IMR-90 (cell line): ENCODE measurements around the gene PM20D1. TPM values are rescaled to one million over a fixed set of nuclear protein-coding genes. Genes with fewer than 3 reads are reported as not detected.

Experiments used
- ATAC-seq: fragments of 200-7000 bp; cut with Tn5 transposase; 2 replicates; pipeline ENCODE4 v1.9.1; 2020; ENCODE audit warnings: low read depth, mild to moderate bottlenecking, moderate library complexity
- BruUV-seq: library from RNA; stranded (reverse); fragments of 400-500 nt; replicated peaks from 2 replicates; lab custom pipeline; 2021; lab: Mats Ljungman, UMichigan
- CTCF ChIA-PET: fragments of 300-600 bp; formaldehyde crosslinking; extraction: SDS; loops from one replicate; lab custom pipeline; 2021; ENCODE audit warnings: antibody characterized with exemption; lab: Yijun Ruan, JAX
- POLR2A ChIA-PET: fragments of 300-600 bp; sonication (Branson Sonifier 250); formaldehyde crosslinking; loops from one replicate; lab custom pipeline; 2022; ENCODE audit warnings: antibody characterized with exemption; ENCODE audit not compliant: unreplicated experiment; lab: Charles Lee
- DNase-seq: peaks from one replicate; pipeline ENCODE4 v3.0.0; 2013
- H2AFZ ChIP-seq: replicated peaks from 2 replicates; pipeline ENCODE3; 2013; ENCODE audit warnings: low read length, mild to moderate bottlenecking; ENCODE audit not compliant: poor library complexity
- H2AK5ac ChIP-seq: 2 replicates; pipeline ENCODE4 v1.6.1; 2013; ENCODE audit warnings: low read depth, low read length, inconsistent platforms
- H2AK9ac ChIP-seq: replicated peaks from 2 replicates; pipeline ENCODE3; 2013; ENCODE audit warnings: mild to moderate bottlenecking, low read depth, low read length, moderate library complexity; ENCODE audit not compliant: poor library complexity
- H2BK120ac ChIP-seq: 2 replicates; pipeline ENCODE4 v1.6.1; 2013; ENCODE audit warnings: low read depth, low read length, inconsistent platforms
- H2BK15ac ChIP-seq: 3 replicates; pipeline ENCODE4 v1.6.1; 2013; ENCODE audit warnings: low read depth, low read length, inconsistent platforms
- H2BK20ac ChIP-seq: 2 replicates; pipeline ENCODE4 v1.6.1; 2013; ENCODE audit warnings: low read depth, mild to moderate bottlenecking, inconsistent platforms, low read length, moderate library complexity
- H2BK5ac ChIP-seq: 2 replicates; pipeline ENCODE4 v1.6.1; 2013; ENCODE audit warnings: mild to moderate bottlenecking, low read depth, low read length, inconsistent platforms; ENCODE audit not compliant: poor library complexity, severe bottlenecking
- H3K14ac ChIP-seq: replicated peaks from 2 replicates; pipeline ENCODE4 v1.6.1; 2013; ENCODE audit warnings: low read depth, low read length, inconsistent platforms
- H3K18ac ChIP-seq: 2 replicates; pipeline ENCODE4 v1.6.1; 2013; ENCODE audit warnings: low read depth, low read length, control low read depth
- H3K23ac ChIP-seq: 2 replicates; pipeline ENCODE4 v1.6.1; 2013; ENCODE audit warnings: low read depth, low read length, inconsistent platforms
- H3K27ac ChIP-seq: 2 replicates; pipeline ENCODE4 v1.5.1; 2013; ENCODE audit warnings: mild to moderate bottlenecking, control low read depth, low read length; ENCODE audit not compliant: insufficient read depth
- H3K27me3 ChIP-seq: 2 replicates; pipeline ENCODE4 v1.6.1; 2013; ENCODE audit warnings: low read length; ENCODE audit not compliant: control insufficient read depth, insufficient read depth
- H3K36me3 ChIP-seq: 2 replicates; pipeline ENCODE4 v1.6.1; 2013; ENCODE audit warnings: low read length, mixed read lengths; ENCODE audit not compliant: control insufficient read depth, insufficient read depth
- H3K4ac ChIP-seq: 2 replicates; pipeline ENCODE4 v1.6.1; 2013; ENCODE audit warnings: low read depth, low read length, inconsistent platforms
- H3K4me1 ChIP-seq: 2 replicates; pipeline ENCODE4 v1.6.1; 2013; ENCODE audit warnings: low read length, mixed read lengths; ENCODE audit not compliant: control insufficient read depth, insufficient read depth
- H3K4me2 ChIP-seq: 2 replicates; pipeline ENCODE4 v1.6.1; 2013; ENCODE audit warnings: low read depth, mild to moderate bottlenecking, control low read depth, low read length, moderate library complexity
- H3K4me3 ChIP-seq: 2 replicates; pipeline ENCODE4 v1.5.1; 2013; ENCODE audit warnings: low read depth, mild to moderate bottlenecking, control low read depth, low read length, moderate library complexity; ENCODE audit not compliant: insufficient read depth
- H3K56ac ChIP-seq: 2 replicates; pipeline ENCODE4 v1.6.1; 2013; ENCODE audit warnings: low read length, inconsistent platforms; ENCODE audit not compliant: insufficient read depth; ENCODE audit errors: extremely low read depth
- H3K79me1 ChIP-seq, 2 experiments: 2 replicates each; pipeline ENCODE4 v1.6.1; 2013; ENCODE audit warnings: low read length in 2 of 2, inconsistent platforms in 1 of 2, low read depth in 1 of 2
- H3K9ac ChIP-seq: 2 replicates; pipeline ENCODE4 v1.6.1; 2013; ENCODE audit warnings: low read depth, low read length, control low read depth
- H3K9me1 ChIP-seq: 2 replicates; pipeline ENCODE4 v1.6.1; 2013; ENCODE audit warnings: low read length, inconsistent platforms; ENCODE audit not compliant: insufficient read depth
- H3K9me3 ChIP-seq: 2 replicates; pipeline ENCODE4 v1.6.1; 2013; ENCODE audit warnings: low read length; ENCODE audit not compliant: control insufficient read depth, insufficient read depth
- H4K20me1 ChIP-seq: 2 replicates; pipeline ENCODE4 v1.6.1; 2013; ENCODE audit warnings: low read length, inconsistent platforms; ENCODE audit not compliant: insufficient read depth
- H4K5ac ChIP-seq: 2 replicates; pipeline ENCODE4 v1.6.1; 2013; ENCODE audit warnings: mild to moderate bottlenecking, low read depth, low read length, control low read depth
- H4K8ac ChIP-seq, 2 experiments: 2 replicates each; pipeline ENCODE4 v1.6.1; 2013; ENCODE audit warnings: low read depth in 2 of 2, low read length in 2 of 2, control low read depth in 1 of 2, inconsistent platforms in 1 of 2
- H4K91ac ChIP-seq: 2 replicates; pipeline ENCODE4 v1.6.1; 2013; ENCODE audit warnings: low read depth, low read length, inconsistent platforms; ENCODE audit not compliant: insufficient read depth
- BHLHE40 ChIP-seq: fragments of 150-350 bp; IDR thresholded peaks from 2 replicates; pipeline ENCODE4 v1.6.1; 2016; ENCODE audit warnings: mild to moderate bottlenecking, low read depth, low read length
- MAFK ChIP-seq: IDR thresholded peaks from 2 replicates; pipeline ENCODE4 v1.6.1; 2012; ENCODE audit warnings: low read depth, low read length, improper control_type of control experiment
- MXI1 ChIP-seq: IDR thresholded peaks from 2 replicates; pipeline ENCODE4 v1.6.1; 2012; ENCODE audit warnings: low read depth, mild to moderate bottlenecking, low read length, moderate library complexity, borderline replicate concordance
- NFE2L2 ChIP-seq: fragments of 150-350 bp; IDR thresholded peaks from 2 replicates; pipeline ENCODE4 v1.6.1; 2016; ENCODE audit warnings: low read depth, mild to moderate bottlenecking, low read length
- POLR2A ChIP-seq: IDR thresholded peaks from 2 replicates; pipeline ENCODE4 v1.6.1; 2012; ENCODE audit warnings: mild to moderate bottlenecking, low read depth, low read length
- RFX5 ChIP-seq: IDR thresholded peaks from 2 replicates; pipeline ENCODE4 v1.8.0; 2012; ENCODE audit warnings: low read depth, mild to moderate bottlenecking, low read length, moderate library complexity
- SMC3 ChIP-seq: fragments of 150-350 bp; IDR thresholded peaks from 2 replicates; pipeline ENCODE4 v1.6.1; 2016; ENCODE audit warnings: low read depth, mild to moderate bottlenecking, antibody characterized with exemption, low read length, moderate library complexity
- WGBS, 2 experiments: methylation state at CpG; one replicate each; pipeline versions ENCODE4 v1.1.5 to v1.1.7; 2013; ENCODE audit warnings: missing lambda C conversion rate in 2 of 2; ENCODE audit not compliant: insufficient read length in 1 of 2; ENCODE audit errors: extremely low coverage in 2 of 2; 5-methylcytosine and 5-hydroxymethylcytosine counted together
- dilution Hi-C: fragments of 300-500 bp; cut with HindIII; formaldehyde crosslinking; loops from one replicate; pipeline ENCODE4 v1.14.3; 2018; ENCODE audit warnings: low sequenced_read_pairs; ENCODE audit not compliant: unreplicated experiment
- in situ Hi-C: fragments of 300-500 bp; cut with MboI; formaldehyde crosslinking; loops from 3 replicates; pipeline ENCODE4 v1.14.3; 2019; ENCODE audit warnings: low sequenced_read_pairs, inconsistent platforms, mixed read lengths
- intact Hi-C: fragments of 100-400 bp; cut with micrococcal nuclease; formaldehyde crosslinking; loops from 2 replicates; pipeline ENCODE4 v1.10.0; 2022
- polyA plus RNA-seq, 3 experiments: library from polyadenylated mRNA; depleted of rRNA; stranded (reverse); fragments of >200 nt; gene quantifications; 2 replicates each; pipeline ENCODE4 v1.2.3, GENCODE V29; 2012; ENCODE audit warnings: low replicate concordance in 1 of 3
- total RNA-seq: library from RNA; depleted of rRNA; stranded (reverse); fragments of >200 nt; gene quantifications from 2 replicates; pipeline ENCODE4 v1.2.3, GENCODE V29; 2012
- TF ChIP-seq, protein P1 (sequence below): fragments of 150-350 bp; IDR thresholded peaks from 2 replicates; pipeline ENCODE4 v1.6.1; 2016; ENCODE audit warnings: low read depth, mild to moderate bottlenecking, low read length, moderate library complexity, borderline replicate concordance

PM20D1 gene
- total and polyA plus RNA-seq, 2 of the 4 experiments (the other 2 are of a cell fraction): not detected

DNA sequence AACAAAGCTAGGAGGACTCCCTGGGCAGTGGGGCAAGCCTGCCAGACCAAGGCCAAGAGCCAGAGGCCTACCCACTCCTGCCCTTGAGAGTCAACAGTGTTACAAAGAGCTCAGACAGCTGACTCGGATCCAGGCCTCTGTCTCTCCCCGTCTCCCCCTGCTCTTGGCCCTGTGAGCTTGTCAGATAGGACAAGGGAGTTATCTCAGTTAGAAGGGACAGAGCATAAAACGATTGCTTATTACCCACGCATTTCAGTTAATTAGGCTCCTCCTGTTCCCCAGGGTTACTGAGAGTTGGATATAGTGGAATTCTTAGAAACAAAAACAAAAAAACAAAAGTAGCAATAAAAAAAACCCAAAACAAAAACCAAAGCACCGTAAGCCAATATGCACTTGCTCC, 38.3 kb downstream of the PM20D1 start:
- no peak for TF ChIP-seq BHLHE40
- no peak for TF ChIP-seq SMC3
- TF ChIP-seq MAFK: no peak
- TF ChIP-seq, protein P1, sequence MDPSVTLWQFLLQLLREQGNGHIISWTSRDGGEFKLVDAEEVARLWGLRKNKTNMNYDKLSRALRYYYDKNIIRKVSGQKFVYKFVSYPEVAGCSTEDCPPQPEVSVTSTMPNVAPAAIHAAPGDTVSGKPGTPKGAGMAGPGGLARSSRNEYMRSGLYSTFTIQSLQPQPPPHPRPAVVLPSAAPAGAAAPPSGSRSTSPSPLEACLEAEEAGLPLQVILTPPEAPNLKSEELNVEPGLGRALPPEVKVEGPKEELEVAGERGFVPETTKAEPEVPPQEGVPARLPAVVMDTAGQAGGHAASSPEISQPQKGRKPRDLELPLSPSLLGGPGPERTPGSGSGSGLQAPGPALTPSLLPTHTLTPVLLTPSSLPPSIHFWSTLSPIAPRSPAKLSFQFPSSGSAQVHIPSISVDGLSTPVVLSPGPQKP: no peak
- TF ChIP-seq MXI1: no peak
- TF ChIP-seq RFX5: no peak
- TF ChIP-seq NFE2L2: no peak
- TF ChIP-seq POLR2A: no peak
- in situ Hi-C loops: no loop called here
- Histone ChIP-seq H3K14ac (0 out of 2 replicates have a peak overlapping the region, but pooled peaks have one; percentile 35), H3K79me1 (peaks cover 25 to 49% of the 10 kb centered on the region in 2 experiments), H3K4me3 (peak overlapping the region; percentile 63), H2AK9ac (no peak overlapping the region), H2BK5ac (no peak overlapping the region), H3K36me3 (peaks cover 20% of the 10 kb centered on the region), H3K9me3 (no peaks in the 10 kb centered on the region), H3K27ac (0 out of 2 replicates have a peak overlapping the region, but pooled peaks have one; percentile 1), H4K91ac (no peak overlapping the region), H4K8ac (no peak overlapping the region), H3K9me1 (peaks cover 12% of the 10 kb centered on the region; the same call in 1 of the 2 replicates), H4K20me1 (no peaks in the 10 kb centered on the region), H4K5ac (no peak overlapping the region), H3K4me2 (peak overlapping the region; percentile 92), H3K18ac (no peak overlapping the region), H3K27me3 (no peaks in the 10 kb centered on the region), H3K4me1 (peaks cover 6% of the 10 kb centered on the region; the same call in 1 of the 2 replicates), H2BK20ac (no peak overlapping the region), H3K56ac (no peak overlapping the region), H3K9ac (peak overlapping the region; percentile 75), H2AFZ (peak overlapping the region; percentile 21), H3K23ac (peak overlapping the region; percentile 89; the same call in 1 of the 2 replicates), H2BK15ac (no peak overlapping the region), H2AK5ac (no peak overlapping the region), H3K4ac (no peak overlapping the region), H2BK120ac (no peak overlapping the region)
- no CpG with 5 or more reads among the region's 5 CpGs for WGBS, 2 experiments
- DNase-seq (no peak), ATAC-seq (no peak)
- ChIA-PET POLR2A (no interaction called here), CTCF (interaction anchor here (1.4 kb wide), 1 partner anchor 14 kb away, joined by 6 read pairs; no protein-coding TSS in a partner anchor)
- no TSS peak for BruUV-seq
- dilution Hi-C loops: no loop called here
- intact Hi-C loops: loop anchor here (2.0 to 5.0 kb wide), 3 partner anchors 63 to 95 kb away; no protein-coding TSS in a partner anchor
